HFFc6 (cell line): ENCODE measurements around the gene PHLDA1. TPM values are rescaled to one million over a fixed set of nuclear protein-coding genes. Genes with fewer than 3 reads are reported as not detected.
"Not testable (repeated sequence)": the region's sequence is repeated elsewhere in the genome, so short reads cannot be mapped to it uniquely, and the experiment has no call there.

ENCODE experiments used
- DNase-seq: peaks from one replicate; pipeline ENCODE4 v3.0.0-alpha.2; 2018
- H3K27ac Mint-ChIP-seq: 2 replicates; pipeline ENCODE4 v1.8.0; 2020; ENCODE audit warnings: mild to moderate bottlenecking, mixed read lengths
- H3K27me3 Mint-ChIP-seq: 2 replicates; pipeline ENCODE4 v1.8.0; 2021; ENCODE audit warnings: mild to moderate bottlenecking, moderate library complexity, mixed read lengths; ENCODE audit not compliant: insufficient read depth
- H3K36me3 Mint-ChIP-seq: 2 replicates; pipeline ENCODE4 v1.8.0; 2021; ENCODE audit warnings: low read depth, mixed read lengths
- H3K4me1 Mint-ChIP-seq: 2 replicates; pipeline ENCODE4 v1.8.0; 2020; ENCODE audit warnings: low read depth, mixed read lengths
- H3K4me3 Mint-ChIP-seq: 2 replicates; pipeline ENCODE4 v1.8.0; 2020; ENCODE audit warnings: mild to moderate bottlenecking, moderate library complexity, mixed read lengths
- H3K9me3 Mint-ChIP-seq: 2 replicates; pipeline ENCODE4 v1.8.0; 2020; ENCODE audit warnings: mild to moderate bottlenecking, mixed read lengths
- CTCF ChIP-seq: fragments of 200-600 bp; sonication (generic); IDR thresholded peaks from 2 replicates; pipeline ENCODE4 v1.5.0; 2021; ENCODE audit warnings: antibody characterized with exemption, mild to moderate bottlenecking
- total RNA-seq, 6 experiments: library from RNA; stranded (reverse); fragmentation: NEBNext Ultra II Directional; extraction: Animal tissue kit (Norgen Biotek cat#: 25700); gene quantifications; 2 replicates in 1 of 6; 3 replicates in 5 of 6; pipeline ENCODE4 v1.2.3, GENCODE V29; 2021

PHLDA1 gene
- total RNA-seq, 6 experiments from 2014 or later, result 49.2 to 81.5 (median 76.2) TPM

- Mint-ChIP-seq H3K36me3 (peaks cover 25% of the 10 kb centered on the region), H3K9me3 (peaks cover 15% of the 10 kb centered on the region), H3K4me3 (no peak overlapping the region), H3K27ac (no peak overlapping the region), H3K4me1 (peaks cover 30% of the 10 kb centered on the region), H3K27me3 (peaks cover 2% of the 10 kb centered on the region; the same call in 1 of the 2 replicates)
- DNase-seq, result no peak
- no peak for TF ChIP-seq CTCF
Measured at GRCh38 chr12:75990189-75990912, 41.2 kb downstream of the PHLDA1 start.

- H3K9me3 Mint-ChIP-seq, result peaks cover 15% of the 10 kb centered on the region
- H3K36me3 Mint-ChIP-seq, result peaks cover 25% of the 10 kb centered on the region
- not testable (repeated sequence) for H3K27ac Mint-ChIP-seq, H3K4me3 Mint-ChIP-seq, H3K27me3 Mint-ChIP-seq, DNase-seq
- peaks cover 26% of the 10 kb centered on the region for H3K4me1 Mint-ChIP-seq
Measured at GRCh38 chr12:75987709-75988108, 43.9 kb downstream of the PHLDA1 start.

GRCh38 chr12:75986001-75986746, 45.4 kb downstream of the PHLDA1 start:
- H3K36me3 Mint-ChIP-seq, result peaks cover 25% of the 10 kb centered on the region
- H3K27ac Mint-ChIP-seq, result peak overlapping the region; percentile 46
- H3K27me3 Mint-ChIP-seq, result peaks cover 2% of the 10 kb centered on the region; the same call in 1 of the 2 replicates
- no peak for DNase-seq
- no peak for TF ChIP-seq CTCF
- H3K4me3 Mint-ChIP-seq, result peak overlapping the region; percentile 20; the same call in 1 of the 2 replicates
- H3K4me1 Mint-ChIP-seq, result peaks cover 27% of the 10 kb centered on the region
- peaks cover 15% of the 10 kb centered on the region for H3K9me3 Mint-ChIP-seq

- TF ChIP-seq CTCF, result no peak
- DNase-seq, result no peak
- Mint-ChIP-seq H3K4me1 (peaks cover 27% of the 10 kb centered on the region), H3K4me3 (no peak overlapping the region), H3K27me3 (peaks cover 2% of the 10 kb centered on the region; the same call in 1 of the 2 replicates), H3K27ac (no peak overlapping the region), H3K36me3 (peaks cover 25% of the 10 kb centered on the region), H3K9me3 (peaks cover 15% of the 10 kb centered on the region)
Measured at GRCh38 chr12:75985566-75985965, 46.0 kb downstream of the PHLDA1 start.

- no peak for DNase-seq
- Mint-ChIP-seq H3K4me3 (no peak overlapping the region), H3K4me1 (peaks cover 34% of the 10 kb centered on the region), H3K27me3 (peaks cover 2% of the 10 kb centered on the region; the same call in 1 of the 2 replicates), H3K36me3 (peaks cover 16% of the 10 kb centered on the region), H3K9me3 (peaks cover 15% of the 10 kb centered on the region), H3K27ac (peak overlapping the region; percentile 25; the same call in 1 of the 2 replicates)
- no peak for TF ChIP-seq CTCF
Measured at GRCh38 chr12:75984577-75985182, 46.9 kb downstream of the PHLDA1 start.

- peak overlapping the region; percentile 16; the same call in 1 of the 2 replicates for H3K27ac Mint-ChIP-seq
- H3K4me3 Mint-ChIP-seq, DNase-seq, H3K27me3 Mint-ChIP-seq: not testable (repeated sequence)
- H3K9me3 Mint-ChIP-seq, result peaks cover 10% of the 10 kb centered on the region
- peaks cover 43% of the 10 kb centered on the region for H3K4me1 Mint-ChIP-seq
- peaks cover 10% of the 10 kb centered on the region for H3K36me3 Mint-ChIP-seq
Measured at GRCh38 chr12:75983851-75984250, 47.7 kb downstream of the PHLDA1 start.
